ENCODE measurements around the gene CCDC78. TPM values are rescaled to one million over a fixed set of nuclear protein-coding genes. Genes with fewer than 3 reads are reported as not detected.

The CCDC78 gene
- total and polyA plus RNA-seq, 2 of the 13 experiments (the other 11 are each of a cell fraction or from before 2014, with no cell fraction given), result 0.53 to 1.5 TPM

GRCh38 chr16:739560-740458 lies 13.6 kb upstream of the CCDC78 start (continued):
- no peak for TF ChIP-seq LRRFIP1 (CRISPR knock-in tag; conservative IDR thresholded peaks at IDR 0.05)
- no peak for TF ChIP-seq ZNF24 (IDR thresholded peaks at IDR 0.05)
- no peak for TF ChIP-seq SUZ12 (IDR thresholded peaks at IDR 0.05; ENCODE audit: low read depth, low read length)
- TF ChIP-seq ZBTB21 (CRISPR knock-in tag; IDR thresholded peaks at IDR 0.05), result no peak
- TF ChIP-seq FOXP4 (CRISPR knock-in tag; IDR thresholded peaks at IDR 0.05), result no peak
- TF ChIP-seq HNRNPUL1 (IDR thresholded peaks at IDR 0.05; ENCODE audit: low read depth, low read length), result no peak
- TF ChIP-seq MIER3 (CRISPR knock-in tag; IDR thresholded peaks at IDR 0.05; ENCODE audit: borderline replicate concordance), result no peak
- TF ChIP-seq SMC3 (IDR thresholded peaks at IDR 0.05; ENCODE audit: low read length), result no peak
- no peak for TF ChIP-seq PHF5A (CRISPR knock-in tag; IDR thresholded peaks at IDR 0.05; ENCODE audit: low read depth, unreplicated experiment)
- no peak for TF ChIP-seq ZNF563 (CRISPR knock-in tag; IDR thresholded peaks at IDR 0.05)
- TF ChIP-seq NR1H2 (CRISPR knock-in tag; IDR thresholded peaks at IDR 0.05; ENCODE audit: borderline replicate concordance, low read depth), result no peak
- 0 out of 2 replicates have a peak, but pooled peaks have one; percentile 7 for TF ChIP-seq ZNF777 (CRISPR knock-in tag; IDR thresholded peaks at IDR 0.05)
- no peak; the same call in 1 of the 2 replicates for TF ChIP-seq ZNF230 (CRISPR knock-in tag; IDR thresholded peaks at IDR 0.05)
- TF ChIP-seq GTF3A (CRISPR knock-in tag; conservative IDR thresholded peaks at IDR 0.05), result no peak
- no peak for TF ChIP-seq HES4 (CRISPR knock-in tag; IDR thresholded peaks at IDR 0.05; ENCODE audit: borderline replicate concordance)
- TF ChIP-seq ZHX2 (IDR thresholded peaks at IDR 0.05; ENCODE audit: low read depth), result no peak
- TF ChIP-seq ZHX2 (CRISPR knock-in tag; IDR thresholded peaks at IDR 0.05; ENCODE audit: borderline replicate concordance), result no peak
- no peak for TF ChIP-seq ZSCAN31 (CRISPR knock-in tag; IDR thresholded peaks at IDR 0.05; ENCODE audit: low read depth)
